IMR-90 (cell line): ENCODE data around the gene PRSS56. TPM values are rescaled to one million over a fixed set of nuclear protein-coding genes. Genes with fewer than 3 reads are reported as not detected.

Experiments used
- ATAC-seq: fragments of 200-7000 bp; cut with Tn5 transposase; 2 replicates; pipeline ENCODE4 v1.9.1; 2020; ENCODE audit warnings: low read depth, mild to moderate bottlenecking, moderate library complexity
- BruUV-seq: library from RNA; stranded (reverse); fragments of 400-500 nt; replicated peaks from 2 replicates; lab custom pipeline; 2021; lab: Mats Ljungman, UMichigan
- CTCF ChIA-PET: fragments of 300-600 bp; formaldehyde crosslinking; extraction: SDS; loops from one replicate; lab custom pipeline; 2021; ENCODE audit warnings: antibody characterized with exemption; lab: Yijun Ruan, JAX
- POLR2A ChIA-PET: fragments of 300-600 bp; sonication (Branson Sonifier 250); formaldehyde crosslinking; loops from one replicate; lab custom pipeline; 2022; ENCODE audit warnings: antibody characterized with exemption; ENCODE audit not compliant: unreplicated experiment; lab: Charles Lee
- DNase-seq: peaks from one replicate; pipeline ENCODE4 v3.0.0; 2013
- H2AFZ ChIP-seq: replicated peaks from 2 replicates; pipeline ENCODE3; 2013; ENCODE audit warnings: low read length, mild to moderate bottlenecking; ENCODE audit not compliant: poor library complexity
- H2AK5ac ChIP-seq: 2 replicates; pipeline ENCODE4 v1.6.1; 2013; ENCODE audit warnings: low read depth, low read length, inconsistent platforms
- H2AK9ac ChIP-seq: replicated peaks from 2 replicates; pipeline ENCODE3; 2013; ENCODE audit warnings: mild to moderate bottlenecking, low read depth, low read length, moderate library complexity; ENCODE audit not compliant: poor library complexity
- H2BK120ac ChIP-seq: 2 replicates; pipeline ENCODE4 v1.6.1; 2013; ENCODE audit warnings: low read depth, low read length, inconsistent platforms
- H2BK15ac ChIP-seq: 3 replicates; pipeline ENCODE4 v1.6.1; 2013; ENCODE audit warnings: low read depth, low read length, inconsistent platforms
- H2BK20ac ChIP-seq: 2 replicates; pipeline ENCODE4 v1.6.1; 2013; ENCODE audit warnings: low read depth, mild to moderate bottlenecking, inconsistent platforms, low read length, moderate library complexity
- H2BK5ac ChIP-seq: 2 replicates; pipeline ENCODE4 v1.6.1; 2013; ENCODE audit warnings: mild to moderate bottlenecking, low read depth, low read length, inconsistent platforms; ENCODE audit not compliant: poor library complexity, severe bottlenecking
- H3K14ac ChIP-seq: replicated peaks from 2 replicates; pipeline ENCODE4 v1.6.1; 2013; ENCODE audit warnings: low read depth, low read length, inconsistent platforms
- H3K18ac ChIP-seq: 2 replicates; pipeline ENCODE4 v1.6.1; 2013; ENCODE audit warnings: low read depth, low read length, control low read depth
- H3K23ac ChIP-seq: 2 replicates; pipeline ENCODE4 v1.6.1; 2013; ENCODE audit warnings: low read depth, low read length, inconsistent platforms
- H3K27ac ChIP-seq: 2 replicates; pipeline ENCODE4 v1.5.1; 2013; ENCODE audit warnings: mild to moderate bottlenecking, control low read depth, low read length; ENCODE audit not compliant: insufficient read depth
- H3K27me3 ChIP-seq: 2 replicates; pipeline ENCODE4 v1.6.1; 2013; ENCODE audit warnings: low read length; ENCODE audit not compliant: control insufficient read depth, insufficient read depth
- H3K36me3 ChIP-seq: 2 replicates; pipeline ENCODE4 v1.6.1; 2013; ENCODE audit warnings: low read length, mixed read lengths; ENCODE audit not compliant: control insufficient read depth, insufficient read depth
- H3K4ac ChIP-seq: 2 replicates; pipeline ENCODE4 v1.6.1; 2013; ENCODE audit warnings: low read depth, low read length, inconsistent platforms
- H3K4me1 ChIP-seq: 2 replicates; pipeline ENCODE4 v1.6.1; 2013; ENCODE audit warnings: low read length, mixed read lengths; ENCODE audit not compliant: control insufficient read depth, insufficient read depth
- H3K4me2 ChIP-seq: 2 replicates; pipeline ENCODE4 v1.6.1; 2013; ENCODE audit warnings: low read depth, mild to moderate bottlenecking, control low read depth, low read length, moderate library complexity
- H3K4me3 ChIP-seq: 2 replicates; pipeline ENCODE4 v1.5.1; 2013; ENCODE audit warnings: low read depth, mild to moderate bottlenecking, control low read depth, low read length, moderate library complexity; ENCODE audit not compliant: insufficient read depth
- H3K56ac ChIP-seq: 2 replicates; pipeline ENCODE4 v1.6.1; 2013; ENCODE audit warnings: low read length, inconsistent platforms; ENCODE audit not compliant: insufficient read depth; ENCODE audit errors: extremely low read depth
- H3K79me1 ChIP-seq, 2 experiments: 2 replicates each; pipeline ENCODE4 v1.6.1; 2013; ENCODE audit warnings: low read length in 2 of 2, inconsistent platforms in 1 of 2, low read depth in 1 of 2
- H3K9ac ChIP-seq: 2 replicates; pipeline ENCODE4 v1.6.1; 2013; ENCODE audit warnings: low read depth, low read length, control low read depth
- H3K9me1 ChIP-seq: 2 replicates; pipeline ENCODE4 v1.6.1; 2013; ENCODE audit warnings: low read length, inconsistent platforms; ENCODE audit not compliant: insufficient read depth
- H3K9me3 ChIP-seq: 2 replicates; pipeline ENCODE4 v1.6.1; 2013; ENCODE audit warnings: low read length; ENCODE audit not compliant: control insufficient read depth, insufficient read depth
- H4K20me1 ChIP-seq: 2 replicates; pipeline ENCODE4 v1.6.1; 2013; ENCODE audit warnings: low read length, inconsistent platforms; ENCODE audit not compliant: insufficient read depth
- H4K5ac ChIP-seq: 2 replicates; pipeline ENCODE4 v1.6.1; 2013; ENCODE audit warnings: mild to moderate bottlenecking, low read depth, low read length, control low read depth
- H4K8ac ChIP-seq, 2 experiments: 2 replicates each; pipeline ENCODE4 v1.6.1; 2013; ENCODE audit warnings: low read depth in 2 of 2, low read length in 2 of 2, control low read depth in 1 of 2, inconsistent platforms in 1 of 2
- H4K91ac ChIP-seq: 2 replicates; pipeline ENCODE4 v1.6.1; 2013; ENCODE audit warnings: low read depth, low read length, inconsistent platforms; ENCODE audit not compliant: insufficient read depth
- CHD1 ChIP-seq: IDR thresholded peaks from 2 replicates; pipeline ENCODE4 v1.6.1; 2012; ENCODE audit warnings: low read depth, low read length, improper control_type of control experiment
- MAZ ChIP-seq: IDR thresholded peaks from 2 replicates; pipeline ENCODE4 v1.6.1; 2012; ENCODE audit warnings: low read depth, mild to moderate bottlenecking, low read length, improper control_type of control experiment, moderate library complexity, borderline replicate concordance
- RCOR1 ChIP-seq: IDR thresholded peaks from 2 replicates; pipeline ENCODE4 v1.6.1; 2012; ENCODE audit warnings: mild to moderate bottlenecking, low read length, improper control_type of control experiment; ENCODE audit not compliant: insufficient replicate concordance
- WGBS, 2 experiments: methylation state at CpG; one replicate each; pipeline versions ENCODE4 v1.1.5 to v1.1.7; 2013; ENCODE audit warnings: missing lambda C conversion rate in 2 of 2; ENCODE audit not compliant: insufficient read length in 1 of 2; ENCODE audit errors: extremely low coverage in 2 of 2; 5-methylcytosine and 5-hydroxymethylcytosine counted together
- dilution Hi-C: fragments of 300-500 bp; cut with HindIII; formaldehyde crosslinking; loops from one replicate; pipeline ENCODE4 v1.14.3; 2018; ENCODE audit warnings: low sequenced_read_pairs; ENCODE audit not compliant: unreplicated experiment
- in situ Hi-C: fragments of 300-500 bp; cut with MboI; formaldehyde crosslinking; loops from 3 replicates; pipeline ENCODE4 v1.14.3; 2019; ENCODE audit warnings: low sequenced_read_pairs, inconsistent platforms, mixed read lengths
- intact Hi-C: fragments of 100-400 bp; cut with micrococcal nuclease; formaldehyde crosslinking; loops from 2 replicates; pipeline ENCODE4 v1.10.0; 2022
- polyA plus RNA-seq, 3 experiments: library from polyadenylated mRNA; depleted of rRNA; stranded (reverse); fragments of >200 nt; gene quantifications; 2 replicates each; pipeline ENCODE4 v1.2.3, GENCODE V29; 2012; ENCODE audit warnings: low replicate concordance in 1 of 3
- total RNA-seq: library from RNA; depleted of rRNA; stranded (reverse); fragments of >200 nt; gene quantifications from 2 replicates; pipeline ENCODE4 v1.2.3, GENCODE V29; 2012
- TF ChIP-seq, protein P1 (sequence below): fragments of 150-350 bp; IDR thresholded peaks from 2 replicates; pipeline ENCODE4 v1.6.1; 2016; ENCODE audit warnings: low read depth, mild to moderate bottlenecking, low read length, moderate library complexity, borderline replicate concordance
- TF ChIP-seq, protein P2 (sequence below): conservative IDR thresholded peaks from 2 replicates; pipeline ENCODE4 v1.5.1; 2012; ENCODE audit warnings: mild to moderate bottlenecking, low read depth, low read length, improper control_type of control experiment

Gene PRSS56
- total and polyA plus RNA-seq, 2 of the 4 experiments (the other 2 are of a cell fraction): not detected

DNA sequence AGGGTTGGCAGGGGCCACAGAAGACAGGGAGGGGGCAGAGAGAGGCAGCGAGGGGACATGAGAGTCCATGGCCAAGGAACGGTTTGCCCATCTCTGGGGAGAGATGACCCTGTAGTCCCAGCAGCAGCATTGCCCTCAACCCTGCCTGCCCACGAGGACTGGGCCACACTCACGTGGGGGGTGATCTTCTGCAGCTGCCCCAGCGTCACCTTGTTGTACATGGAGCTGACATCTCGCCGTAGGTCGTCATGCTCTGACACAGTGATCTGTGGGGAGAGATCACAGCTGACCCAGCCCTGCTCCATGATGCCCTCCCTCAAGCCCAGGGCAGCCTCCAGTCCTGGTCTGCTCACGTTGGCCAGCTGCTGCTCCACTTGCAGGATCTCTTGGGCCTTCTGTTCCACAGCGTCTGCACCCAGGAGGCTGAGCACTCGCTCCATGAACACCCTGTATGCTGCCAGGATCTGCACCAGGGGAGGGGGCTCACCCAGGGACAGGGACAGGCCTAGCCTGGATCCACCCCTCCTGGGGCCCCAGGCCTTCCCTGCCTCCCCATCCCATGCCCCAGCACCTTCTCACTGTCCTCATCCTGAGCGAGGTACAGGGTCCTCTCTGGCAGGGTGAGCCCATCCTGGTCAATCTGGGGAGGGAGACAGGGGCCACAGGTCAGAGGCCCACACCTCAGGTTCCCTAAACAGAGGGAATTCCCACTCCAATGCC lies 35.4 kb upstream of the PRSS56 start:
- in situ Hi-C loops: no loop called here
- Histone ChIP-seq H2AK5ac (no peak overlapping the region), H2AK9ac (no peak overlapping the region), H2BK20ac (no peak overlapping the region), H3K18ac (no peak overlapping the region), H3K23ac (no peak overlapping the region), H3K9ac (no peak overlapping the region), H4K91ac (no peak overlapping the region), H3K14ac (no peak overlapping the region), H3K4me1 (no peaks in the 10 kb centered on the region; the same call in 1 of the 2 replicates), H3K4me3 (no peak overlapping the region), H3K36me3 (no peaks in the 10 kb centered on the region), H3K4ac (no peak overlapping the region), H2BK5ac (no peak overlapping the region), H3K27ac (no peak overlapping the region), H3K27me3 (peaks cover 65% of the 10 kb centered on the region), H2BK15ac (no peak overlapping the region), H4K8ac (no peak overlapping the region), H4K20me1 (no peaks in the 10 kb centered on the region; the same call in 1 of the 2 replicates), H3K9me3 (no peaks in the 10 kb centered on the region), H3K4me2 (no peak overlapping the region), H4K5ac (no peak overlapping the region), H2BK120ac (no peak overlapping the region), H3K79me1 (no peaks in the 10 kb centered on the region), H3K9me1 (no peaks in the 10 kb centered on the region), H2AFZ (no peak overlapping the region), H3K56ac (no peak overlapping the region)
- POLR2A ChIA-PET: no interaction called here
- DNase-seq (no peak), ATAC-seq (no peak)
- TF ChIP-seq, protein P1, sequence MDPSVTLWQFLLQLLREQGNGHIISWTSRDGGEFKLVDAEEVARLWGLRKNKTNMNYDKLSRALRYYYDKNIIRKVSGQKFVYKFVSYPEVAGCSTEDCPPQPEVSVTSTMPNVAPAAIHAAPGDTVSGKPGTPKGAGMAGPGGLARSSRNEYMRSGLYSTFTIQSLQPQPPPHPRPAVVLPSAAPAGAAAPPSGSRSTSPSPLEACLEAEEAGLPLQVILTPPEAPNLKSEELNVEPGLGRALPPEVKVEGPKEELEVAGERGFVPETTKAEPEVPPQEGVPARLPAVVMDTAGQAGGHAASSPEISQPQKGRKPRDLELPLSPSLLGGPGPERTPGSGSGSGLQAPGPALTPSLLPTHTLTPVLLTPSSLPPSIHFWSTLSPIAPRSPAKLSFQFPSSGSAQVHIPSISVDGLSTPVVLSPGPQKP: no peak
- TF ChIP-seq MAZ (no peak), RCOR1 (no peak), CHD1 (no peak)
- TF ChIP-seq, protein P2, sequence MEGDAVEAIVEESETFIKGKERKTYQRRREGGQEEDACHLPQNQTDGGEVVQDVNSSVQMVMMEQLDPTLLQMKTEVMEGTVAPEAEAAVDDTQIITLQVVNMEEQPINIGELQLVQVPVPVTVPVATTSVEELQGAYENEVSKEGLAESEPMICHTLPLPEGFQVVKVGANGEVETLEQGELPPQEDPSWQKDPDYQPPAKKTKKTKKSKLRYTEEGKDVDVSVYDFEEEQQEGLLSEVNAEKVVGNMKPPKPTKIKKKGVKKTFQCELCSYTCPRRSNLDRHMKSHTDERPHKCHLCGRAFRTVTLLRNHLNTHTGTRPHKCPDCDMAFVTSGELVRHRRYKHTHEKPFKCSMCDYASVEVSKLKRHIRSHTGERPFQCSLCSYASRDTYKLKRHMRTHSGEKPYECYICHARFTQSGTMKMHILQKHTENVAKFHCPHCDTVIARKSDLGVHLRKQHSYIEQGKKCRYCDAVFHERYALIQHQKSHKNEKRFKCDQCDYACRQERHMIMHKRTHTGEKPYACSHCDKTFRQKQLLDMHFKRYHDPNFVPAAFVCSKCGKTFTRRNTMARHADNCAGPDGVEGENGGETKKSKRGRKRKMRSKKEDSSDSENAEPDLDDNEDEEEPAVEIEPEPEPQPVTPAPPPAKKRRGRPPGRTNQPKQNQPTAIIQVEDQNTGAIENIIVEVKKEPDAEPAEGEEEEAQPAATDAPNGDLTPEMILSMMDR: no peak
- WGBS, 2 experiments: 70% methylated on average over 2 of the region's 12 CpGs; no CpG with 5 or more reads in 1 of the 2 experiments
- BruUV-seq: no TSS peak
- dilution Hi-C loops: no loop called here
- CTCF ChIA-PET: no interaction called here
- intact Hi-C loops: no loop called here
